Mucosa of descending colon (tissue), 3 donors: ENCODE measurements around the gene DECR2. TPM values are rescaled to one million over a fixed set of nuclear protein-coding genes. Genes with fewer than 3 reads are reported as not detected.
A peak's percentile ranks its signal among the peaks of the same experiment; 100 is the strongest.
"Not testable (repeated sequence)": the region's sequence is repeated elsewhere in the genome, so short reads cannot be mapped to it uniquely, and the experiment has no call there.

Source experiments
- ATAC-seq: fragments of 200-7000 bp; cut with Tn5 transposase; one replicate; pipeline ENCODE4 v1.9.1; 2020; ENCODE audit warnings: mild to moderate bottlenecking, moderate library complexity
- DNase-seq, 3 donors: peaks; one replicate each; pipeline ENCODE4 v3.0.0-alpha.2; 2020
- H3K36me3 ChIP-seq: fragments of 200-600 bp; one replicate; pipeline ENCODE4 v1.8.0; 2021; ENCODE audit warnings: low read depth, mild to moderate bottlenecking
- H3K4me1 ChIP-seq: fragments of 200-600 bp; one replicate; pipeline ENCODE4 v1.8.0; 2021; ENCODE audit warnings: low read depth, mild to moderate bottlenecking
- H3K4me3 ChIP-seq: fragments of 200-600 bp; one replicate; pipeline ENCODE4 v1.8.0; 2021; ENCODE audit warnings: mild to moderate bottlenecking
- H3K9me3 ChIP-seq: fragments of 200-600 bp; one replicate; pipeline ENCODE4 v1.8.0; 2021; ENCODE audit warnings: mild to moderate bottlenecking
- CTCF ChIP-seq: fragments of 200-600 bp; IDR thresholded peaks from one replicate; pipeline ENCODE4 v1.8.0; 2022; ENCODE audit warnings: antibody characterized with exemption, mild to moderate bottlenecking
- intact Hi-C, 2 donors: fragments of 100-400 bp; cut with DNase I in 1 of 2; cut with micrococcal nuclease in 1 of 2; formaldehyde crosslinking; loops; one replicate each; pipeline versions ENCODE4 v1.11.0 to v1.11.1; 2022; cut with DNase I, micrococcal nuclease
- total RNA-seq, 3 donors: library from RNA; stranded (reverse); fragmentation: NEBNext Ultra II Directional in 2 of 3; extraction: Animal tissue kit (Norgen Biotek cat#: 25700) in 2 of 3; gene quantifications; one replicate each; pipeline versions ENCODE4 v1.2.1 to v1.2.4, GENCODE V29; 2021 to 2023
- donor health status: DM: no; HTN: no; CAD: no; lungs with moderate emphysema.
- donor health status: DM: no; HTN: no; CAD: no.
- donor health status: DM: no; HTN: yes; CAD: no.

The DECR2 gene
- total RNA-seq, 3 donors from 2014 or later, result 39.5 to 64.3 (median 56.0) TPM

GRCh38 chr16:407253-407652 is 5.6 kb downstream of the DECR2 start:
- H3K4me3 ChIP-seq, result no peak overlapping the region
- H3K36me3 ChIP-seq, result no peaks in the 10 kb centered on the region
- no peak for DNase-seq
- TF ChIP-seq CTCF, result no peak
- no peak for ATAC-seq
- H3K9me3 ChIP-seq, result no peaks in the 10 kb centered on the region
- no peaks in the 10 kb centered on the region for H3K4me1 ChIP-seq
- intact Hi-C loops, result no loop called here

GRCh38 chr16:410516-411178 is 9.0 kb downstream of the DECR2 start:
- H3K4me1 ChIP-seq, result no peaks in the 10 kb centered on the region
- no peak for ATAC-seq
- TF ChIP-seq CTCF, result no peak
- H3K36me3 ChIP-seq, result no peaks in the 10 kb centered on the region
- DNase-seq, result no peak
- H3K9me3 ChIP-seq, result no peaks in the 10 kb centered on the region
- no peak overlapping the region for H3K4me3 ChIP-seq
- intact Hi-C loops, result no loop called here

GRCh38 chr16:411576-412265 is 10.0 kb downstream of the DECR2 start:
- intact Hi-C loops, result no loop called here
- TF ChIP-seq CTCF, result no peak
- ATAC-seq (peak; percentile 9), DNase-seq (no peak)
- Histone ChIP-seq H3K9me3 (no peaks in the 10 kb centered on the region), H3K4me1 (no peaks in the 10 kb centered on the region), H3K36me3 (no peaks in the 10 kb centered on the region), H3K4me3 (no peak overlapping the region)

- Histone ChIP-seq H3K36me3 (no peaks in the 10 kb centered on the region), H3K9me3 (no peaks in the 10 kb centered on the region), H3K4me1 (no peaks in the 10 kb centered on the region), H3K4me3 (no peak overlapping the region)
- no peak for DNase-seq
- no peak for ATAC-seq
- intact Hi-C loops, result no loop called here
- no peak for TF ChIP-seq CTCF
Observed at GRCh38 chr16:414395-415169, 12.9 kb downstream of the DECR2 start.

DNA sequence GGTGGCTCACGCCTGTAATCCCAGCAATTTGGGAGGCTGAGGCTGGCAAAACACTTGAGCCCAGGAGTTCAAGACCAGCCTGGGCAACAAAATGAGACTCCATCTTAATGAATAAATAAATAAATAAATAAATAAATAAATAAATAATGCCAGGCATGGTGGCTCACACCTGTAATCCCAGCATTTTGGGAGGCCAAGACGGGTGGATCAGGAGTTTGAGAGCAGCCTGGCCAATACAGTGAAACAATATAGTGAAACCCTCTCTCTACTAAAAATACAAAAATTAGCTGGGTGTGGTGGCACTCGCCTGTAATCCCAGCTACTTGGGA is 13.4 kb downstream of the DECR2 start:
- intact Hi-C loops, ATAC-seq, DNase-seq: not testable (repeated sequence)

DNA sequence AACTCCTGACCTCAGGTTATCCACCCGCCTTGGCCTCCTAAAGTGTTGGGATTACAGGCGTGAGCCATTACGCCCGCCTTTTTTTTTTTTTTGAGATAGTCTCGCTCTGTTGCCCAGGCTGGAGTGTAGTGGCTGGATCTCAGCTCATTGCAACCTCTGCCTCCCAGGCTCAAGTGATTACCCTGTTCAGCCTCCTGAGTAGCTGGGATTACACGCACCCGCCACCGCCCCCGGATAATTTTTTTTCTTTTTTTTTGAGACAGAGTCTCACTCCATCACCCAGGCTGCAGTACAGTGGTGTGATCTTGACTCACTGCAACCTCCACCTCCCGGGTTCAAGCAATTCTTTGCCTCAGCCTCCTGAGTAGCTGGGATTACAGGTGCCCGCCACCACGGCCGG is 20.5 kb downstream of the DECR2 start:
- H3K4me3 ChIP-seq, H3K9me3 ChIP-seq, intact Hi-C loops, ATAC-seq, H3K36me3 ChIP-seq, DNase-seq: not testable (repeated sequence)
- H3K4me1 ChIP-seq, result peaks cover 19% of the 10 kb centered on the region

More for the DNA sequence above, 13.4 kb downstream of the DECR2 start:
- H3K36me3 ChIP-seq, H3K9me3 ChIP-seq, H3K4me3 ChIP-seq, H3K4me1 ChIP-seq: not testable (repeated sequence)
